Stimulated activated CD4-positive, alpha-beta T cell treated with anti-CD3 and anti-CD28 coated beads, Interleukin-1b, Interleukin-23, amount 100 ng/mL, for 48 hours (primary cell): ENCODE data around the gene PES1.
"Not testable (repeated sequence)": the region's sequence is repeated elsewhere in the genome, so short reads cannot be mapped to it uniquely, and the experiment has no call there.

Source experiments
- DNase-seq: peaks from one replicate; pipeline ENCODE4 v3.0.0-alpha.2; 2020

Gene PES1

GRCh38 chr22:30574095-30574981, 17.4 kb downstream of the PES1 start, which contains the start of gene GAL3ST1:
GAL3ST1 (minus strand) TSS chr22:30574665; CDS start chr22:30557392, 17,273 bp downstream.
- no peak for DNase-seq

GRCh38 chr22:30573594-30574094, 18.1 kb downstream of the PES1 start:
- DNase-seq: no peak

GRCh38 chr22:30572840-30573593, 18.7 kb downstream of the PES1 start:
- no peak for DNase-seq

- DNase-seq: no peak
These were observed 19.5 kb downstream of the PES1 start for GRCh38 chr22:30572210-30572609.

GRCh38 chr22:30569674-30570202, 22.0 kb downstream of the PES1 start:
- no peak for DNase-seq

GRCh38 chr22:30568137-30568805, 23.4 kb downstream of the PES1 start:
- no peak for DNase-seq

GRCh38 chr22:30567277-30567676, 24.4 kb downstream of the PES1 start:
- not testable (repeated sequence) for DNase-seq

GRCh38 chr22:30566125-30566524, 25.6 kb downstream of the PES1 start:
- DNase-seq: no peak

- DNase-seq: no peak
These were observed 26.4 kb downstream of the PES1 start for GRCh38 chr22:30565341-30565740.

GRCh38 chr22:30564761-30565119, 27.0 kb downstream of the PES1 start:
- DNase-seq: no peak

- no peak for DNase-seq
These were observed 27.5 kb downstream of the PES1 start for GRCh38 chr22:30564045-30564760.

- no peak for DNase-seq
These were observed 29.3 kb downstream of the PES1 start for GRCh38 chr22:30562366-30562765.

- DNase-seq: no peak
These were observed 30.1 kb downstream of the PES1 start for GRCh38 chr22:30561402-30562189.

GRCh38 chr22:30560643-30561202, 31.0 kb downstream of the PES1 start:
- DNase-seq: peak; percentile 46

GRCh38 chr22:30559889-30560288, 31.8 kb downstream of the PES1 start:
- DNase-seq: no peak

- DNase-seq: no peak
These were observed 34.5 kb downstream of the PES1 start for GRCh38 chr22:30557243-30557642.

- DNase-seq: no peak
These were observed 35.3 kb downstream of the PES1 start for GRCh38 chr22:30556388-30556787.

- DNase-seq: no peak
These were observed 36.2 kb downstream of the PES1 start for GRCh38 chr22:30555282-30556210.

GRCh38 chr22:30553971-30554370, 37.7 kb downstream of the PES1 start:
- no peak for DNase-seq

GRCh38 chr22:30552719-30553118, 39.0 kb downstream of the PES1 start:
- DNase-seq: no peak
